Lower leg skin (tissue), 3 donors: ENCODE results near the gene TUBA1A.

Experiments
- CTCF ChIP-seq, 3 donors: fragments of 450-650 bp; IDR thresholded peaks; one replicate each; pipeline ENCODE4 v1.5.1; 2016; ENCODE audit warnings: antibody characterized with exemption in 3 of 3, mild to moderate bottlenecking in 3 of 3, moderate library complexity in 2 of 3
- POLR2A ChIP-seq, 2 donors: fragments of 450-650 bp; IDR thresholded peaks; one replicate each; pipeline ENCODE4 v1.6.1; 2016 to 2017; ENCODE audit warnings: antibody characterized with exemption in 2 of 2, mild to moderate bottlenecking in 1 of 2, moderate library complexity in 1 of 2

- TF ChIP-seq CTCF (IDR thresholded peaks at IDR 0.05) (no peak), POLR2A (IDR thresholded peaks at IDR 0.05) (no peak)
These were observed 30.6 kb upstream of the TUBA1A start for GRCh38 chr12:49219417-49220026.
